Right ventricle myocardium superior (tissue), 1 donor: Measurements from ENCODE around the gene GRIK3. TPM values are rescaled to one million over a fixed set of nuclear protein-coding genes. Genes with fewer than 3 reads are reported as not detected.

Experiments
- ATAC-seq: fragments of 200-7000 bp; cut with Tn5 transposase; one replicate; pipeline ENCODE4 v1.9.1; 2020; ENCODE audit warnings: mild to moderate bottlenecking; ENCODE audit not compliant: poor library complexity
- DNase-seq: peaks from one replicate; pipeline ENCODE4 v3.0.0-alpha.2; 2020
- intact Hi-C: fragments of 100-400 bp; cut with DNase I; formaldehyde crosslinking; loops from one replicate; pipeline ENCODE4 v1.11.2; 2022
- total RNA-seq: library from RNA; stranded (reverse); fragmentation: NEBNext Ultra II Directional; extraction: Animal tissue kit (Norgen Biotek cat#: 25700); gene quantifications from one replicate; pipeline ENCODE4 v1.2.1, GENCODE V29; 2021
- donor health status: DM: no; HTN: yes; CAD: no; lungs with severe emphysema.

Gene GRIK3
- total RNA-seq, 1 donor from 2014 or later, result 0.91 TPM

GRCh38 chr1:37052120-37052519 is 17.8 kb upstream of the GRIK3 start:
- ATAC-seq (no peak), DNase-seq (no peak)
- intact Hi-C loops, result no loop called here

- intact Hi-C loops, result no loop called here
- DNase-seq (no peak), ATAC-seq (no peak)
Observed at GRCh38 chr1:37051346-37051745, 17.0 kb upstream of the GRIK3 start.

GRCh38 chr1:37047542-37047941 is 13.2 kb upstream of the GRIK3 start:
- no peak for ATAC-seq
- DNase-seq, result no peak
- intact Hi-C loops, result no loop called here

- ATAC-seq (no peak), DNase-seq (no peak)
- intact Hi-C loops, result no loop called here
Observed at GRCh38 chr1:37043101-37043500, 8.8 kb upstream of the GRIK3 start.

- ATAC-seq, result no peak
- intact Hi-C loops, result no loop called here
Observed at GRCh38 chr1:37042506-37042905, 8.2 kb upstream of the GRIK3 start.

GRCh38 chr1:37041483-37041882 is 7.2 kb upstream of the GRIK3 start:
- DNase-seq (no peak), ATAC-seq (no peak)

More at GRCh38 chr1:37042506-37042905, 8.2 kb upstream of the GRIK3 start:
- DNase-seq, result no peak

GRCh38 chr1:37040773-37041172 is 6.5 kb upstream of the GRIK3 start:
- DNase-seq (no peak), ATAC-seq (no peak)
- intact Hi-C loops, result no loop called here

More at GRCh38 chr1:37041483-37041882, 7.2 kb upstream of the GRIK3 start:
- intact Hi-C loops, result no loop called here

GRCh38 chr1:37040261-37040660 is 5.9 kb upstream of the GRIK3 start:
- intact Hi-C loops, result no loop called here
- ATAC-seq (no peak), DNase-seq (no peak)

- intact Hi-C loops, result loop anchor here (10.0 kb wide), 1 partner anchor 464 kb away; no protein-coding TSS in a partner anchor
Observed at GRCh38 chr1:37038227-37039093, 4.1 kb upstream of the GRIK3 start.

GRCh38 chr1:37037690-37038089 is 3.4 kb upstream of the GRIK3 start:
- intact Hi-C loops, result loop anchor here (10.0 kb wide), 1 partner anchor 463 kb away; no protein-coding TSS in a partner anchor

More at GRCh38 chr1:37038227-37039093, 4.1 kb upstream of the GRIK3 start:
- ATAC-seq (peak; percentile 75), DNase-seq (no peak)

GRCh38 chr1:37036667-37037053 is 2.3 kb upstream of the GRIK3 start:
- DNase-seq (no peak), ATAC-seq (no peak)
- intact Hi-C loops, result loop anchor here (10.0 kb wide), 1 partner anchor 462 kb away; no protein-coding TSS in a partner anchor

More at GRCh38 chr1:37037690-37038089, 3.4 kb upstream of the GRIK3 start:
- ATAC-seq (no peak), DNase-seq (no peak)

GRCh38 chr1:37035796-37036666 is 1.7 kb upstream of the GRIK3 start:
- no peak for ATAC-seq
- intact Hi-C loops, result loop anchor here (10.0 kb wide), 1 partner anchor 461 kb away; no protein-coding TSS in a partner anchor
- DNase-seq, result no peak

GRCh38 chr1:37035014-37035691 is 838 bp upstream of the GRIK3 start:
- intact Hi-C loops, result loop anchor here (10.0 kb wide), 1 partner anchor 460 kb away; no protein-coding TSS in a partner anchor
- no peak for DNase-seq
- no peak for ATAC-seq

- intact Hi-C loops, result loop anchor here (10.0 kb wide), 1 partner anchor 459 kb away; no protein-coding TSS in a partner anchor
- no peak for DNase-seq
- ATAC-seq, result no peak
Observed at GRCh38 chr1:37033355-37034101, 787 bp downstream of the GRIK3 start.

GRCh38 chr1:37032660-37033354 is 1.5 kb downstream of the GRIK3 start:
- intact Hi-C loops, result loop anchor here (10.0 kb wide), 1 partner anchor 458 kb away; no protein-coding TSS in a partner anchor
- ATAC-seq, result no peak
- no peak for DNase-seq

- ATAC-seq (no peak), DNase-seq (no peak)
- intact Hi-C loops, result loop anchor here (10.0 kb wide), 1 partner anchor 457 kb away; no protein-coding TSS in a partner anchor
Observed at GRCh38 chr1:37031871-37032270, 2.4 kb downstream of the GRIK3 start.

- ATAC-seq, result no peak
- intact Hi-C loops, result loop anchor here (10.0 kb wide), 1 partner anchor 457 kb away; no protein-coding TSS in a partner anchor
- no peak for DNase-seq
Observed at GRCh38 chr1:37031429-37031828, 2.9 kb downstream of the GRIK3 start.
